GM12892 (cell line): ENCODE data around the gene ASCL2.

Source experiments
- POLR2A ChIP-seq: IDR thresholded peaks from 2 replicates; pipeline ENCODE4 v1.6.1; 2011; ENCODE audit warnings: low read depth, low read length, control low read depth
- POLR2AphosphoS5 ChIP-seq: IDR thresholded peaks from 2 replicates; pipeline ENCODE4 v1.6.1; 2011; ENCODE audit warnings: low read depth, low read length, control low read depth
- TAF1 ChIP-seq: IDR thresholded peaks from 2 replicates; pipeline ENCODE4 v1.6.1; 2011; ENCODE audit warnings: low read depth, mild to moderate bottlenecking, control low read depth, low read length, borderline replicate concordance

DNA sequence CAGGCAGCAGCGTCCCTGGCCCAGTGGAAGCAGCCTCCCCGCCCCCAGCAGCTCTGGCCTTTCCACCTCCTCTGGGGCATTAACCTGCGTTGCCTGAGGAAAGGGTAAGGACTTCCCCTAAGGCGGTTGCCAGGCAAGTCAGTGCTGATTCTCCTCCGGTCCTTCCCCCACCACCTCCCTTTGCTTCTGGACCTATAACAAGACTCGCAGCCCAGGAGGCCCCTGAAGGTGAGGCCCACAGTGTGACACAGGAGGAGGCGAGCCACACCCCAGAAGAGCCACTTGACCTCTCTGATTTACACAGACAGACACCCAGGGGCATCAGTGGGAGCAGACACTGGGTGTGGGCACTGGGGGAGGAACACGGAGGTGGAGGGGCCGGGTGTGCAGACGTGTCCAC, 35.4 kb downstream of the ASCL2 start:
- TF ChIP-seq POLR2AphosphoS5 = no peak
- no peak for TF ChIP-seq POLR2A
- no peak for TF ChIP-seq TAF1
